ENCODE data around the gene EMD. TPM values are rescaled to one million over a fixed set of nuclear protein-coding genes. Genes with fewer than 3 reads are reported as not detected.
A peak's percentile ranks its signal among the peaks of the same experiment; 100 is the strongest.

EMD gene
- total RNA-seq, 4 donors from 2014 or later: 41.0 to 58.6 (median 50.6) TPM

DNA sequence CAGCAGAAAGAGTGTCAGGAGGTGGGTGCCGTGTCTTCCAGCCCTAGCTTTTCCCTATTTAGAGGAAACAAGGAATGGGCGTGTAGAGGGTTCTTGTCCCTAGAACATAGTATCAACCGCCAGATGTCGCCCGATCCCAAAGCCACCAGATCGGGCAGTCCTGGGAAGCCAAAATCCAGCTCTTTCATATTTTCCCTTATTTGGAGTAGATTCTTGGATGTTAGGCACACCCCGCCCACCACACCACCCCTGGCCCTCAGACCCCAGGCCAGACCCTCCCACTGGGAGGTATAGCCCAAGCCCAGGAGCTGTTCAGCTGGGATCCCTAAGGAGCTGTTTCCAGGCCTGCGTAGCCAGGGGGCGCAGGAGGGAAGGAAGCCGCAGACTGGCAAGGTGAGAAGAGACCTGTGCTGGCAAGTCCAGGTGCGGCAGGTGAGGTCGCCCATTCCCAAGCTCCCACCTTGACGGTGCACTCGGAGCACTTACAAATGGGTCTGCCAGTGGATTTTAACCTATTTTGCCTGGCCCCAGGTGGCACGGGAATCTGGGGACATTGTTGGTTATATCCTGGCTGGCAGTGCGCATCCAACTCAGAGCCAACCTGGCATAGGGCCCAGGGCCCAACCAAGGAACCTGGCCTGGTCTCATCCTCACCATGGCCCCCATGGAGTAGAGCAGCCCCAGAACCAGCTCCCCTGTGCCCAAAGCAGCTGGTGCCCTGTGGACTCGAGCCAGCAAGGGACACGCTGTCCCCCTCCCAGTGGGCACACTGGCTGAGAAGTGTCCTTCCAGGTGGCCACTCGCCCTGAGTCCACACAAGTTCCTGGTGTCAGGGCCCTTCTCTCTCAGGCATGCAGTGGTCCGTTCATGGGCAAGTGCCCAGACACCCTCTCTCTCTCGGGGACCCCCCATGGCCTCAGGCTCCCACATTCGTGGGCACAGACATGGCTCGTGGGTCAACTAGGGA lies 5.5 kb upstream of the EMD start:
- Histone ChIP-seq H3K27me3 (no peaks in the 10 kb centered on the region), H3K27ac (peak overlapping the region; percentile 94 to 99 (median 96)), H3K4me3 (peak overlapping the region; percentile 63 to 74), H3K9me3 (no peaks in the 10 kb centered on the region), H3K4me1 (peaks cover 0 to 48% (median 2%) of the 10 kb centered on the region in 3 donors), H3K36me3 (peaks cover 0 to 12% of the 10 kb centered on the region in 2 donors)
- ATAC-seq: no peak
- WGBS, 2 donors (ENCODE audit: low coverage in 1 of 2): 0 to 14% methylated on average over 1 to 3 of the region's 23 CpGs
- TF ChIP-seq POLR2AphosphoS5 (IDR thresholded peaks at IDR 0.05) (peak; percentile 73), EP300 (IDR thresholded peaks at IDR 0.05) (no peak), POLR2A (IDR thresholded peaks at IDR 0.05) (peak in 1 of 2 donors; percentile 43)
- TF ChIP-seq, protein P1, sequence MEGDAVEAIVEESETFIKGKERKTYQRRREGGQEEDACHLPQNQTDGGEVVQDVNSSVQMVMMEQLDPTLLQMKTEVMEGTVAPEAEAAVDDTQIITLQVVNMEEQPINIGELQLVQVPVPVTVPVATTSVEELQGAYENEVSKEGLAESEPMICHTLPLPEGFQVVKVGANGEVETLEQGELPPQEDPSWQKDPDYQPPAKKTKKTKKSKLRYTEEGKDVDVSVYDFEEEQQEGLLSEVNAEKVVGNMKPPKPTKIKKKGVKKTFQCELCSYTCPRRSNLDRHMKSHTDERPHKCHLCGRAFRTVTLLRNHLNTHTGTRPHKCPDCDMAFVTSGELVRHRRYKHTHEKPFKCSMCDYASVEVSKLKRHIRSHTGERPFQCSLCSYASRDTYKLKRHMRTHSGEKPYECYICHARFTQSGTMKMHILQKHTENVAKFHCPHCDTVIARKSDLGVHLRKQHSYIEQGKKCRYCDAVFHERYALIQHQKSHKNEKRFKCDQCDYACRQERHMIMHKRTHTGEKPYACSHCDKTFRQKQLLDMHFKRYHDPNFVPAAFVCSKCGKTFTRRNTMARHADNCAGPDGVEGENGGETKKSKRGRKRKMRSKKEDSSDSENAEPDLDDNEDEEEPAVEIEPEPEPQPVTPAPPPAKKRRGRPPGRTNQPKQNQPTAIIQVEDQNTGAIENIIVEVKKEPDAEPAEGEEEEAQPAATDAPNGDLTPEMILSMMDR (IDR thresholded peaks at IDR 0.05): peak in 2 of 4 experiments; percentile 21 to 58

DNA sequence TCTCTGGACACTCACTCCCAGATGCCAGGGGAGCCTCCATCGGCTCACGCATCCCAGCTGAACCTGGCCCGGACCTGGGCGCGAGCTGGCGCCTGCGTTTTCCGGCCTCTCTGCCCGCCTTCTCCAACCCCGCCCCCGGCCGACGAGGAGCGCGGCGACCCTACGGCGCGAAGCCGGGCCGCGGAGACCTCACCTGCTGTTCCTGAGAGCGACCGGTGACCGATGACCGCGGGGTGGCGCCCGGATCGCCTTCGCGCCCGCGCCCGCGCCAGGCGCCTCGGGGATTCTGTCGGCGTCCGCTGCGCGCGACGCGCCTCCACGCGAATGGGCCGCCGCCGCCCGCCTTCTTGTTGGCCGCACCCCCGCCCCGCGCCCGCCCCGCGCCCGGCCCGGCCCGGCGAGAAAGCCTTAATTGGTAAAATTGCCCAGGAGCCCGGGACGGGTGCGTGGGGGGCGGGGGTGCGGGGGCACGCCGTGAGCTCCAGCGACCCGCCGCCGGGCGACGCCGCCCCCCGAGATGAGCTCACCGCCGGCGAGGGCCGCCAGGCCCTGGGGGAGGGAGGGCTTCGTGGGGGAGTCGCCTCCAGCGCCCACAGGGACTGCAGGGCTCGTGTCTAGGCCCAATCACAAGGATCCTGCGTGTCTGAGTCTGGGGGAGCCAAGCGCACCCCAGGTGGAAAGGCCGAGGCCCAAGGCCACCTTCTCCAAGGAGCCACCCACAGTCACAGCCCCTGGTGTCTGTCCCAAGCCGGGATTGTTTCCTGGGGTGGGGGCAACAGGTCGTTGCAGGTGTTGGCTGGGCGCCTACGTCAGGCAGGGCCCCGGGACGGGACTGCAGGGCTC lies 4.6 kb upstream of the EMD start, which contains the start of gene FLNA:
Gene FLNA, minus strand, starts transcription at position 322 of the 843 bp plus-strand sequence. CDS start 3,389 bp downstream, outside the sequence.
- Histone ChIP-seq H3K4me1 (peaks cover 0 to 42% (median 2%) of the 10 kb centered on the region in 3 donors), H3K9me3 (no peaks in the 10 kb centered on the region), H3K36me3 (peaks cover 0 to 12% of the 10 kb centered on the region in 2 donors), H3K27ac (peak within 1 kb of the TSS; percentile 94 to 100 (median 98)), H3K27me3 (no peaks in the 10 kb centered on the region), H3K4me3 (peak within 1 kb of the TSS; percentile 63 to 74)
- ATAC-seq: peak; percentile 1
- no CpG with 5 or more reads among the region's 95 CpGs for WGBS, 2 donors (ENCODE audit: low coverage in 1 of 2)
- TF ChIP-seq EP300 (IDR thresholded peaks at IDR 0.05) (no peak), POLR2AphosphoS5 (IDR thresholded peaks at IDR 0.05) (peak; percentile 59), POLR2A (IDR thresholded peaks at IDR 0.05) (peak; percentile 84 to 86)
- TF ChIP-seq, protein P1 (IDR thresholded peaks at IDR 0.05): peak in 2 of 4 experiments; percentile 3 to 19

DNA sequence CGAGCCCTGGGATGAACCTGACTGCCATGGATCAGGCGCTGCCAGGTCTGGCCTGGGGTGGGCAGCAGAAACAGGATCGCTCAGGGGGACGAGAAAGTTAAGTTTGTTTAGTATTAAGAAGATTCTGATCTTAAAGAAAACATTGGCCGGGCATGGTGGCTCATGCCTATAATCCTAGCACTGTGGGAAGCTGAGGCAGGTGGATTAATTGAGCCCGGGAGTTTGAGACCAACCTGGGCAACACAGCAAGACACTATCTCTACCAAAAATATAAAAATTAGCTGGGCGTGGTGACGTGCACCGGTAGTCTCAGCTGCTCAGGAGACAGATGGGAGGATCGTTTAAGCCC lies 4.0 kb upstream of the EMD start:
- WGBS, 2 donors (ENCODE audit: low coverage in 1 of 2): 50% methylated on average over 2 of the region's 10 CpGs; no CpG with 5 or more reads in 1 of the 2 donors

DNA sequence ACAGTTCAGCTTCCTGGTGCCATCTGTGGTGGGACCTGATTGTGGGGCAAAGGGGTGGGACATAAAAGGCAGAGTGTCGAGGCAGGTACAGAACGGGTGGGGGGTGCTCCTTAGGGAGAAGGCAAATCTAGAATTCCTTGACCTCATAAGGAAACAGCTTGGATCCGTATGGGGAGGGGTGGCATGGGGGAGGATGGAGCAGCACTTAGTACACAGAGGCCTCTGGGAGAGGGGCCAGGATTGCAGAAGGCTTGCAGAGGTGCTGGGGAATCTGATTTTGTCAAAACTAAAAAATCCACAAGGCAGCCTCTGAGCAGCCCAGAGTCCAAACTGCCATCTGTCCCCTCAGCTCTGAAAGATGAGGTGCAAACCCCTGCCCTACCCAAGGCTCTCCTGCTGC lies 2.3 kb upstream of the EMD start:
- Histone ChIP-seq H3K4me3 (no peak overlapping the region), H3K4me1 (peaks cover 0 to 57% (median 11%) of the 10 kb centered on the region in 3 donors), H3K9me3 (no peaks in the 10 kb centered on the region), H3K27me3 (no peaks in the 10 kb centered on the region), H3K36me3 (peaks cover 0 to 5% of the 10 kb centered on the region in 2 donors), H3K27ac (peak overlapping the region; percentile 94 to 100 (median 98))
- WGBS, 2 donors (ENCODE audit: low coverage in 1 of 2): 75% methylated on average over 2 of the region's 3 CpGs; no CpG with 5 or more reads in 1 of the 2 donors
- ATAC-seq: peak; percentile 3
- TF ChIP-seq EP300 (IDR thresholded peaks at IDR 0.05) (no peak), POLR2AphosphoS5 (IDR thresholded peaks at IDR 0.05) (peak; percentile 44), POLR2A (IDR thresholded peaks at IDR 0.05) (no peak)
- TF ChIP-seq, protein P1 (IDR thresholded peaks at IDR 0.05): no peak

More for the DNA sequence above, 4.0 kb upstream of the EMD start:
- Histone ChIP-seq H3K9me3 (no peaks in the 10 kb centered on the region), H3K4me1 (peaks cover 0 to 44% (median 2%) of the 10 kb centered on the region in 3 donors), H3K4me3 (peak overlapping the region; percentile 63 to 74), H3K27me3 (no peaks in the 10 kb centered on the region), H3K36me3 (peaks cover 0 to 9% of the 10 kb centered on the region in 2 donors), H3K27ac (peak overlapping the region; percentile 94 to 100 (median 98))
- TF ChIP-seq POLR2A (IDR thresholded peaks at IDR 0.05) (no peak), EP300 (IDR thresholded peaks at IDR 0.05) (no peak), POLR2AphosphoS5 (IDR thresholded peaks at IDR 0.05) (no peak)
- TF ChIP-seq, protein P1 (IDR thresholded peaks at IDR 0.05): no peak
- no peak for ATAC-seq
